ENCODE results near the gene PDZD8. TPM values are rescaled to one million over a fixed set of nuclear protein-coding genes. Genes with fewer than 3 reads are reported as not detected.

Gene PDZD8
- total RNA-seq, 2 experiments from 2014 or later: 19.7 to 20.4 TPM

DNA sequence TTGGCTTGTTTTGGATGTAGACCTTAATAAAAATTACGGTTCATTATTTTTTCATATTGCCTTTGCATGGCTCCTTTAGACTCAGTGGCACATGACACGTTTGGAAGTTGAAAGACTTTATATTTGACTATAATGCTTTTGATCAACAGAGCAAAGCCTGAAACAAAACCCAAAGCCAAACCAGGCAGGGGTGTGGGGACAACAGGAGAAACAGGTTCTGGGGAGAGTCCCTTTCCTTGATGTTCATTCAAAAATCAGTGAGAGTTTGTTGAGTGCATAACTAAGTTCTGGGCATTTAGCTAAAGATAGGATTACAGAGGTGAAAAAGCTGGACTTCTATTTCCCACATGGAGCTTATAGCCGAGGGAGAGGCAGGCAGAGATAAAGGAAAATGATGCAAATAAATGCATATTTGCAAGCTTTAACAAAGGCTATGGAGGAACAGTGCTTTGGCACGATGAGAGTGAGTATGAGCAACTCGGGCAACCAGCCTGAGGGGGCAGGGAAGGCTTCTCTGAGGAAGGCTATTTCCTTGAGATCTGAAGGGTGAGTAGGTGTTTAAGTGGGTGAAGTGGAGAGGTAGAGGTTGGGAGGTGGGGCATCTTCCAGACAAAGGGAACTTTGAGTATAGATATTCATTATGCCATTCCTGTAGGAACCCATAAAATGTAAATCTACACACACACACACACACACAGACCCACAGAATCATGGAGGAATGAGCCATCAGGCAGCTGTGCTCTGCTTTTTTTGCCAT is 34.5 kb upstream of the PDZD8 start:
- no peak for DNase-seq
- H3K4me3 Mint-ChIP-seq: no peak overlapping the region
- H3K27me3 Mint-ChIP-seq: peaks cover 4% of the 10 kb centered on the region
- no peaks in the 10 kb centered on the region for H3K36me3 Mint-ChIP-seq
- no peaks in the 10 kb centered on the region for H3K9me3 Mint-ChIP-seq
- no peaks in the 10 kb centered on the region for H3K4me1 Mint-ChIP-seq
- H3K27ac Mint-ChIP-seq: no peak overlapping the region

GRCh38 chr10:117408436-117409384 is 33.5 kb upstream of the PDZD8 start:
- H3K4me3 Mint-ChIP-seq: no peak overlapping the region
- no peaks in the 10 kb centered on the region for H3K4me1 Mint-ChIP-seq
- DNase-seq: no peak
- no peak overlapping the region for H3K27ac Mint-ChIP-seq
- no peaks in the 10 kb centered on the region for H3K27me3 Mint-ChIP-seq
- no peaks in the 10 kb centered on the region for H3K36me3 Mint-ChIP-seq
- no peaks in the 10 kb centered on the region for H3K9me3 Mint-ChIP-seq

DNA sequence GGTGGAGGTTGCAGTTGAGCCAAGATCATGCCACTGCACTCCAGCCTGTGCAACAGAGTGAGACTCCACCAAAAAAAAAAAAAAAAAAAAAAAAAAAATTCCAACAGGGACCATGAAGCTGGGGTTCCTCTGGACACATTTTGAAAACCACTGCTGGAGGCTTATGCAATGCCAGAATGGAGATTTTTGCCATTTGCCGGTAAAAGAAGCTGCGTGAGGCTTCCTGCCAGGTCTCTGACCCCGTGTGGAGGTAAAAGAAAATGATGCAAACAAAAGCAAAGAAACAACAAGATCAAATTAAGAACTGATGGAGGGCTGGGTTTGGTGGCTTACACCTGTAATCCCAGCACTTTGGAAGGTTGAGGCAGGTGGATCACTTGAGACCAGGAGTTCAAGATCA is 30.5 kb upstream of the PDZD8 start:
- H3K4me3 Mint-ChIP-seq: no peak overlapping the region
- no peaks in the 10 kb centered on the region for H3K4me1 Mint-ChIP-seq
- H3K36me3 Mint-ChIP-seq: no peaks in the 10 kb centered on the region
- DNase-seq: no peak
- peaks cover 6% of the 10 kb centered on the region for H3K27me3 Mint-ChIP-seq
- H3K9me3 Mint-ChIP-seq: no peaks in the 10 kb centered on the region
- no peak overlapping the region for H3K27ac Mint-ChIP-seq

DNA sequence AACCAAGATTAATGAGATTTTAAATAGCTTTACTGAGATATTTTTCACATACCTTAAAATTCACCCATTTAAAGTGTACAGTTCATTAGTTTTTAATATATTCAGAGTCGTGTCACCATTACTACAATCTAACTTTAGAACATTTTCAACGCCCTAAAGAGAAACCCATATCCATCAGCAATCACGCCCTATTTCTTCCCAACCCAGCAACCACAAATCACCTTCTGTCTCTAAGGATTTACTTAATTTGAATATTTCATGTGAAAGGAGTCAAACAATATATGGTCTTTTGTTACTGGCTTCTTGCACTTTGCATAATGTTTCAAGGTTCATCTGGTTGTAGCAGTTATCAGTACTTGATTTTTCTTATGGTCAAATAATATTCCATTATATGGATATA is 25.1 kb upstream of the PDZD8 start:
- H3K27ac Mint-ChIP-seq: no peak overlapping the region
- H3K36me3 Mint-ChIP-seq: no peaks in the 10 kb centered on the region
- DNase-seq: no peak
- H3K9me3 Mint-ChIP-seq: no peaks in the 10 kb centered on the region
- H3K4me3 Mint-ChIP-seq: no peak overlapping the region
- no peaks in the 10 kb centered on the region for H3K4me1 Mint-ChIP-seq
- H3K27me3 Mint-ChIP-seq: peaks cover 6% of the 10 kb centered on the region

GRCh38 chr10:117399341-117400196 is 24.3 kb upstream of the PDZD8 start:
- H3K9me3 Mint-ChIP-seq: no peaks in the 10 kb centered on the region
- peaks cover 6% of the 10 kb centered on the region for H3K27me3 Mint-ChIP-seq
- H3K4me3 Mint-ChIP-seq: no peak overlapping the region
- no peaks in the 10 kb centered on the region for H3K36me3 Mint-ChIP-seq
- DNase-seq: no peak
- no peak overlapping the region for H3K27ac Mint-ChIP-seq
- H3K4me1 Mint-ChIP-seq: no peaks in the 10 kb centered on the region

DNA sequence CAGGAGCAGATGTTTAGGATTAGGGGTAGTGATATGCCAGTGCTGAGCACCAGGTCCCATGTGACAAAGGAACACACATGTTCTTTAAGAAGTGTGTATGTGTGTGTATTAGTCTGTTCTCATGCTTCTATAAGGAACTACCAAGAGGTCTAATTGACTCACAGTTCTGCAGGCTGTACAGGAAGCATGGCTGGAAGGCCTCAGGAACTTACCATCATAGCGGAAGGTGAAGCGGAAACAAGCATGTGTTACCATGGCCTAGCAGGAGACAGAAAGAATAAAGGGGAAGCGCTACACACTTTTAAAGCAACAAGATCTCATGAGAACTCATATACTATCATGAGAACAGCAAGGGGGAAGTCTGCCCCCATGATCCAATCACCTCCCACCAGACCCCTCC is 22.8 kb upstream of the PDZD8 start:
- Mint-ChIP-seq H3K4me3 (no peak overlapping the region), H3K36me3 (no peaks in the 10 kb centered on the region), H3K27ac (no peak overlapping the region), H3K4me1 (no peaks in the 10 kb centered on the region), H3K9me3 (no peaks in the 10 kb centered on the region), H3K27me3 (peaks cover 4% of the 10 kb centered on the region)
- DNase-seq: no peak

GRCh38 chr10:117391436-117392205 is 16.4 kb upstream of the PDZD8 start:
- Mint-ChIP-seq H3K9me3 (no peaks in the 10 kb centered on the region), H3K4me3 (no peak overlapping the region), H3K27me3 (peaks cover 39% of the 10 kb centered on the region), H3K36me3 (no peaks in the 10 kb centered on the region), H3K27ac (no peak overlapping the region), H3K4me1 (no peaks in the 10 kb centered on the region)
- DNase-seq: no peak

DNA sequence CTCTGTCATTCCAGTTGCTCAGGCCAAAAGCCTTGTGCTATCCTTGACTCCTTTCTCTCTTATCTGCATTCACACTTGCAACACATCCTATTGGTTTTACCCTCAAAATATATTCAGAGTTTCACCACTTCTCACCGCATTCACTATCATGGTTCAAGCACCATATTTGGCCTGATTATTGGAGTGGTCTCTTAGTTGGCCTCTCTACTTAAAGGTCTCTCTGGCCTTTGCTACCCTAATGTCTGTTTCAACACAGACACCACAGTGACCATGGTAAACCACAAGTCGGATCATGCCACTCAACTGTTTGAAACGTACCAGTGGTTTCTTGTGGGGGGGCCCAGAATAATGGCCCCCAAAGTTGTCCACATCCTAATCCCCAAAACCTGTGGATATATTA is 15.2 kb upstream of the PDZD8 start:
- no peak overlapping the region for H3K4me3 Mint-ChIP-seq
- no peaks in the 10 kb centered on the region for H3K9me3 Mint-ChIP-seq
- H3K27me3 Mint-ChIP-seq: peaks cover 47% of the 10 kb centered on the region
- no peak overlapping the region for H3K27ac Mint-ChIP-seq
- no peaks in the 10 kb centered on the region for H3K4me1 Mint-ChIP-seq
- no peaks in the 10 kb centered on the region for H3K36me3 Mint-ChIP-seq
- no peak for DNase-seq

DNA sequence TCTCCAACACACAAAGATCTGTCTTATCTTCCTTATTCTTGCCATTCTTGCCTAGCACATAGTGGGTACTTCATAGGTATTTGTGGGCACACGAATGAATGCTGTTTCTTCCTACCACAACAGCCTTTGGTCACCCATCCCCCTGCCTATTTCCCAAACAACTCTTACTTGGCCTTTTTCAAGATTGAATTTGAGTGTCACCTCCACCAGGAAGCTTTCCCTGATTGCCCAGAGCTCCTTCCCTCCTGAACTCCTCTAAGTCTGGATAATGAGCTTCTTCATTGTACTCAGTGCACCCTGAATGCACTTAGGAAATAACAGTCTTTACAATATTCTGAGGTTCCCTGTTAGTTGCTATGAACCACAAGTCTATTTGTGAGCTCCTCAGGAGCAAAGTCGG is 11.6 kb upstream of the PDZD8 start:
- Mint-ChIP-seq H3K9me3 (no peaks in the 10 kb centered on the region), H3K27ac (no peak overlapping the region), H3K4me1 (no peaks in the 10 kb centered on the region), H3K27me3 (peaks cover 60% of the 10 kb centered on the region), H3K36me3 (no peaks in the 10 kb centered on the region), H3K4me3 (no peak overlapping the region)
- DNase-seq: no peak

GRCh38 chr10:117382861-117383260 is 7.6 kb upstream of the PDZD8 start:
- peaks cover 65% of the 10 kb centered on the region for H3K27me3 Mint-ChIP-seq
- no peaks in the 10 kb centered on the region for H3K4me1 Mint-ChIP-seq
- H3K36me3 Mint-ChIP-seq: no peaks in the 10 kb centered on the region
- H3K27ac Mint-ChIP-seq: no peak overlapping the region
- H3K4me3 Mint-ChIP-seq: no peak overlapping the region
- DNase-seq: no peak
- no peaks in the 10 kb centered on the region for H3K9me3 Mint-ChIP-seq

DNA sequence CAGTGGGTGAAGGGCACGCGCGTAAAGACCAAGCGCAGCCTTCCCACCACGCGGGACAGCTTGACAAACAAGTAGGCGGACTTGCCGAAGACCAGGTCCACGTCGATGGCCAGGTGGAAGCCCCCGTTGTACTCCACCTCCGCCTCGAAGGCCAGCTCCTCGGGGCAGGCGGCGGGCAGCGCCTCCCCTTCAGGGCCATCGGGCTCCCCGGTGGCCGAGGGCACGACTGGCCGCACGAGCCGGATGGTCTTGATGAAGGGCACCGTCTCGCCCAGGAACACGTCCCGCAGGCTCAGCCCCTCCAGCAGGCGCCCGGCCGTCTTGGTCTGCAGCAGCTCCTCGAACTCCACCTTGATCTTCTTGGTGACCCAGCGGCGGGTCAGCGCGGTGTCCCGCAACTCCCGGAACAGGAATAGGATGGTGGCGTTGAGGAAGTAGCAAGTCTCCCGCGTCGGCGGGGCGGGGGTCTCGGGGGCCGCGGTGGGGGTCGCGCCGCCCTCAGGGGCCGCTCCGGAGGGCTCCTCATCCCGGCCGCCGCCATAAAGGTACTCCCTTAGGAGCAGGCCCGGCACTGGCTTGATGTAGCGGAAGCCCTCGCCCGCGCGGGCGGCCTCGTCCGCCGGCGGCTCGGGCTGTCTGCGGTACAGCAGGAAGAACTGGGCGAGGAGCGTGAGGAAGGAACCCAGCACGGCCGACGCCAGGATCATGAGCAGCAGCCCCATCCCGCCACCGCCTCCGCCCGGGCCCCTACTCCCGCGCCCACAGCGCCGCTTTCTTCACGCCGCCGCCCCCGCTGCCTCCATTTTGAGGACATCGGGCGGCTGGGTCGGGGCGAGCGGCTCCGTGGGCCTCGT is 507 bp downstream of the PDZD8 start:
- no peaks in the 10 kb centered on the region for H3K9me3 Mint-ChIP-seq
- H3K4me3 Mint-ChIP-seq: peak overlapping the region; percentile 92
- peak overlapping the region; percentile 80 for H3K27ac Mint-ChIP-seq
- peaks cover 14% of the 10 kb centered on the region for H3K36me3 Mint-ChIP-seq
- peak; percentile 38 for DNase-seq
- peaks cover 32% of the 10 kb centered on the region for H3K4me1 Mint-ChIP-seq
- peaks cover 29% of the 10 kb centered on the region for H3K27me3 Mint-ChIP-seq

DNA sequence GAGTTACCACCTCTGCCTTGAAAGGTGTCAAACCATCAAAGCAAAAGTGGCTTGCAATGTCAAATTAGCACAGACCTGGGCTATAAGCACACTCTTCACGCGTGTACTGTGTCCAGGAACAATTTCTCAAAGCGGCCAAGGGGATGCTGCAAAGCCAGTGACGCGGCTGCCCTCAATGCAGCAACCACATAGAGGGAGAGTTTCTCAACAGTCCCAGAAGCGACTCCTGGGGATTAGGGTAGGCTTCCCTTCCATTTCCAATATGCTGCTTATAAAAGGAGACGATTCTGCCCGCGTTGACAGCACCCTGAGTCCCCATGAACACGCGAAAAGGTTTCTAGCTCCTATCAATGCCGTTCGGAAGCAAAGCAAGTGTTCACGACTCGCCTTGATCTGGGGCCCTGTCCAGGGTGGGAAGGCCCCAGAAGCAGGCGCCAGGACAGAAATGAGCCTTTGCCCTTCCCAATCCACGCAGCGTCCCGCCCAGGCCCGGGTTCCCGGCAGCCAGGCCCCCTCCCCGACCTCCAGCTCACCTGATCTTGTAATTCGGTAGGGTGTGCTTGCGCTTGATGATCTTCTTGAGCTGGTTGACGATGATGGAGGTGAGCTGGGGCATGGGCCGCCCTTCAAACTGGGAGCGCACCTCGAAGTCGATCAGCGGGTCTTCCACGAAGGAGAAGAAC is 1.3 kb downstream of the PDZD8 start:
- H3K27me3 Mint-ChIP-seq: peaks cover 21% of the 10 kb centered on the region
- H3K4me3 Mint-ChIP-seq: peak overlapping the region; percentile 92
- H3K9me3 Mint-ChIP-seq: peaks cover 1% of the 10 kb centered on the region
- H3K27ac Mint-ChIP-seq: peak overlapping the region; percentile 80
- peaks cover 20% of the 10 kb centered on the region for H3K36me3 Mint-ChIP-seq
- DNase-seq: peak; percentile 23
- H3K4me1 Mint-ChIP-seq: peaks cover 36% of the 10 kb centered on the region

DNA sequence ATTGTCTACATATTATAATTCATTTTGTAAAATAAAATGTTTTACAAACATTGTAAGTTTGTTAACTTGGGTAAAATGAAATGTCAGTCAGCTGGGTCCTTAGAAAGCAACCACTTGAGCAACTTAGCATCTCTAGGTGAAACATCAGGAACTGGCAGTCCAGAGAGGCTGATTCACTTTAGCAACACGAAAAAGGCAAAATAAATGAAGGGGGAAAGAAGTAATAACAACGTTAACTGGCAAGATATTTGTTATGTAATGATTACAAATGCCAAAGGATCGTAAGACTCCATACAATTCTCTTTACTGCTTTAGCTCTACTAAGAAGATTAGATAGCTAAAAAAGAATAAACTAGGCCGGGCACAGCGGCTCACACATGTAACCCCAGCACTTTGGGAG is 5.0 kb downstream of the PDZD8 start:
- Mint-ChIP-seq H3K27me3 (no peaks in the 10 kb centered on the region), H3K27ac (no peak overlapping the region), H3K36me3 (peaks cover 26% of the 10 kb centered on the region), H3K4me3 (no peak overlapping the region), H3K4me1 (peaks cover 55% of the 10 kb centered on the region), H3K9me3 (peaks cover 1% of the 10 kb centered on the region)
- no peak for DNase-seq

Measured in activated naive CD8-positive, alpha-beta T cell treated with anti-CD3 and anti-CD28 coated beads for 36 hours (primary cell).